22Rv1 (cell line): ENCODE results near the gene KRTAP10-2.

Experiments
- ZFX ChIP-seq: fragments of 450-650 bp; IDR thresholded peaks from 2 replicates; pipeline ENCODE4 v1.6.1; 2017; ENCODE audit warnings: antibody characterized with exemption, borderline replicate concordance
- TF ChIP-seq, protein P1 (sequence below): fragments of 450-650 bp; IDR thresholded peaks from 2 replicates; pipeline ENCODE4 v1.5.1; 2017; ENCODE audit warnings: mild to moderate bottlenecking

DNA sequence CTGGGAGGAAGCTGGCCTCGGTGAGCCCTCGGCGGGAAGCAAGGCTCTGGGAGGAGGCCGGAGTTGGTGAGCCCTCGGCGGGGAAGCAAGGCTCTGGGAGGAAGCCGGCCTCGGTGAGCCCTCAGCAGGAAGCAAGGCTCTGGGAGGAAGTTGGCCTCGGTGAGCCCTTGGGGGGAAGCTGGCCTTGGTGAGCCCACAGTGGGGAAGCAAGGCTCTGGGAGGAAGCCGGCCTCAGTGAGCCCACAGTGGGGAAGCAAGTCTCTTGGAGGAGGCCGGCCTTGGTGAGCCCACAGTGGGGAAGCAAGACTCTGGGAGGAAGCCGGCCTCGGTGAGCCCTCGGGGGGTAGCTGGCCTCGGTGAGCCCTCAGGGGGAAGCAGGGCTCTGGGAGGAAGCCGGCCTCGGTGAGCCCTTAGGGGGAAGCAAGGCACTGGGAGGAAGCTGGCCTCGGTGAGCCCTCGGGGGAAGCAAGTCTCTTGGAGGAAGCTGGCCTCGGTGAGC, 47.4 kb downstream of the KRTAP10-2 start:
- TF ChIP-seq, protein P1, sequence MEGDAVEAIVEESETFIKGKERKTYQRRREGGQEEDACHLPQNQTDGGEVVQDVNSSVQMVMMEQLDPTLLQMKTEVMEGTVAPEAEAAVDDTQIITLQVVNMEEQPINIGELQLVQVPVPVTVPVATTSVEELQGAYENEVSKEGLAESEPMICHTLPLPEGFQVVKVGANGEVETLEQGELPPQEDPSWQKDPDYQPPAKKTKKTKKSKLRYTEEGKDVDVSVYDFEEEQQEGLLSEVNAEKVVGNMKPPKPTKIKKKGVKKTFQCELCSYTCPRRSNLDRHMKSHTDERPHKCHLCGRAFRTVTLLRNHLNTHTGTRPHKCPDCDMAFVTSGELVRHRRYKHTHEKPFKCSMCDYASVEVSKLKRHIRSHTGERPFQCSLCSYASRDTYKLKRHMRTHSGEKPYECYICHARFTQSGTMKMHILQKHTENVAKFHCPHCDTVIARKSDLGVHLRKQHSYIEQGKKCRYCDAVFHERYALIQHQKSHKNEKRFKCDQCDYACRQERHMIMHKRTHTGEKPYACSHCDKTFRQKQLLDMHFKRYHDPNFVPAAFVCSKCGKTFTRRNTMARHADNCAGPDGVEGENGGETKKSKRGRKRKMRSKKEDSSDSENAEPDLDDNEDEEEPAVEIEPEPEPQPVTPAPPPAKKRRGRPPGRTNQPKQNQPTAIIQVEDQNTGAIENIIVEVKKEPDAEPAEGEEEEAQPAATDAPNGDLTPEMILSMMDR: no peak
- no peak for TF ChIP-seq ZFX
